Cardiac septum (tissue), 1 donor: Measurements from ENCODE around the gene GINS2. TPM values are rescaled to one million over a fixed set of nuclear protein-coding genes. Genes with fewer than 3 reads are reported as not detected.
A peak's percentile ranks its signal among the peaks of the same experiment; 100 is the strongest.

ENCODE experiments used
- DNase-seq: peaks from one replicate; pipeline ENCODE4 v3.0.0-alpha.2; 2020; ENCODE audit warnings: low spot score
- intact Hi-C: fragments of 100-400 bp; cut with DNase I; formaldehyde crosslinking; loops from one replicate; pipeline ENCODE4 v1.14.0; 2022
- total RNA-seq: library from RNA; stranded (reverse); fragmentation: NEBNext Ultra II Directional; extraction: Animal tissue kit (Norgen Biotek cat#: 25700); gene quantifications from one replicate; pipeline ENCODE4 v1.2.1, GENCODE V29; 2021
- donor health status: DM: no; HTN: no; CAD: no.

GINS2 gene
- total RNA-seq, 1 donor from 2014 or later: 0.38 TPM

DNA sequence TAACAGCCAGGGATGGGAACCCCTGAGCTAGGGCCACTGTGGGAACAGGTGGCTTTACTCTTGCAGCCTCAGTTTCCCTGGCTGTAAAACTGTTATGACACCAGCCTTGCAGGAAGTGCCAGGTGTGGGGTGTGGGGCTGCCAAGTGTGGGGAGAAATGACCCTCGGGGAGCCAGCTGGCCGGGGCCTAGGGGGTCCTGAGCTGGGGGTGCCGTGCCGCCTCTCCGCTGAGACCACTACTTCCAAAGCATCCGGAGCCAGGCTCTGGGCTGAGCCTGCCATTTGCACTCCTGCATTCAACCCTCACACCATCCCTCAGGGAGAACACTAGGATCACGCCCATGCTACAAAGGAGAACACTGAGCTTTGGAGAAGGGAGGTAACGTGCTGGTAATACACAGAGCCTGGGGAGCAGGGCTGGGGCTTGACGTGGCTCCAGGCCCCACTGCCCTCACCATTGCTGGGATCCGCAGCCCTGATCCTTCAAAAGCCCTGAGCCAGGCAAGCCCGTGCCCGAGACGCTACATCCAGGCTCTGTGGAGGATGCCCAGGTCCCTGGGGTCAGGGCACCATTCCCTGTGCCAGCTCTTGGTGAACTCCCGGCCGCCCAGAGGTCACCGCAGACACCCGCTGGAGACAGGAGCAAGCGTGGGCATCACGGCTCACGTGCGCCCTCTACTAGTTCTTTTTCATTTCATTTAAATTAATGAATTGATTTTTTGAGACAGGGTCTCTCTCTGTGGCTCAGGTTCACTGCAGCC is 28.8 kb upstream of the GINS2 start:
- intact Hi-C loops: loop anchor here (2.0 to 10.0 kb wide), 2 partner anchors 57 to 443 kb away; no protein-coding TSS in a partner anchor
- DNase-seq: peak; percentile 78

DNA sequence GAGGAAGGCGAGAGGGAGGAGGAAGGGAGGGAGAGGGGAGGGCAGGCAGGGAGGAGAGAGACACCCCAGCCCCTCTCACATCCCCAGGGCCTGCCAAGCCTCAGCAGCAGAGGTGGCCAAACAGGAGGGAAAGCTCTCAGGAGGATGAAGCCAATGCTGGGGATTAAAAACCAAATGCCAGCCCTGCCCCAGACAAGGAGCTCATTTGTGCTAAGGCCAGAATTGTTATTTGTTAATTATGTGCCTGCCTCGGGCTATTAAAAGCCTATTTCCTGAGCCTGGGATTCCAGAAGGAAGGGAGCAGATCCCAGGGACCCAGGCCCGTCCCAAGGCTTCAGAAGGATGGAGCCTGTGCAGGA is 27.9 kb upstream of the GINS2 start:
- no peak for DNase-seq
- intact Hi-C loops: loop anchor here (2.0 to 10.0 kb wide), 2 partner anchors 56 to 442 kb away; no protein-coding TSS in a partner anchor

GRCh38 chr16:85716022-85716679 is 27.4 kb upstream of the GINS2 start:
- DNase-seq: no peak
- intact Hi-C loops: loop anchor here (2.0 to 10.0 kb wide), 2 partner anchors 55 to 441 kb away; no protein-coding TSS in a partner anchor

DNA sequence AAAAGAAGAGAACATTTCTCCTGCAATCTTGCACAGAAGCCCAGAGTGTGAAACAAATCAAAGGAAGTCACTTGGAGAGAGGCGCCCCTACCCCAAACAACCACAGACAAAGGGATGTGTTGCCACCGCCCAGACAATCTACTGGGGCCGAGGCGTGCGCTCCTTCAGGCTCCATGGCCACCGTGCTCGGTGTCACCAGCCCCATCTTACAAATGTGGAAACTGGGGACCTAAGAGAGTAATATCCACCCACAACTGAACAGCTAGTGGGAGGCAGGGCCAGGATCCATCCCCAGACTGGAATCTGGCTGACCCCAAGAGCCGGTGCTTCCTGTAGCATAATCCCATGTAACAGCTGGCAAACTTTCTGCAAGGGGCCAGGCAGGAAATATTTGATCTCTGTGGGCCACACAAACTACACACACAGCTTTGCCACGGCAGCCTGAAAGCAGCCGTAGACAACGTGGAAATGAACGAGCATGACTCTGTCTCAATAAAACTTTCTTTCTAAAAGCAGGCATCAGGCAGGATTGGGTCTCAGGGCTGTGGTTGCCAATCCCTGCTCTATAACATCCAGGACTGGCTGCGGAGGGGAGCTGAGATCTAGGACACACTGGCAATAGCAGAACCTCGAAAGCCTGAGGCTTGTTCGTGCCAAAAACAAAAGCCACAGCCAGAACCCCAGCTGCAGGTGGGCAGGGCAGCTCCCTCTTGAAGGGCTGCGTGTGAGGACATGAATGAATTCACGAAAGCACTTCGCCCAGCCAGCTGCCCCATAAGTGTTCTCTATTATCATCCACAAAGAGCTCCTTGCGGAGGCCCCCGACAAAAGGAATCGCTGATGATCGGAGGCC is 26.6 kb upstream of the GINS2 start:
- no peak for DNase-seq
- intact Hi-C loops: loop anchor here (2.0 to 10.0 kb wide), 2 partner anchors 55 to 441 kb away; no protein-coding TSS in a partner anchor

- no peak for DNase-seq
- intact Hi-C loops: loop anchor here (10.0 kb wide), 1 partner anchor 438 kb away; no protein-coding TSS in a partner anchor
Measured at GRCh38 chr16:85712801-85713200, 24.0 kb upstream of the GINS2 start.

GRCh38 chr16:85711982-85712587 is 23.3 kb upstream of the GINS2 start:
- no peak for DNase-seq
- intact Hi-C loops: loop anchor here (10.0 kb wide), 1 partner anchor 437 kb away; no protein-coding TSS in a partner anchor

GRCh38 chr16:85710732-85711131 is 22.0 kb upstream of the GINS2 start:
- intact Hi-C loops: loop anchor here (10.0 kb wide), 1 partner anchor 436 kb away; no protein-coding TSS in a partner anchor
- no peak for DNase-seq

GRCh38 chr16:85709766-85710585 is 21.2 kb upstream of the GINS2 start:
- intact Hi-C loops: loop anchor here (10.0 kb wide), 1 partner anchor 435 kb away; no protein-coding TSS in a partner anchor
- no peak for DNase-seq

- no peak for DNase-seq
- intact Hi-C loops: no loop called here
Measured at GRCh38 chr16:85708338-85708737, 19.6 kb upstream of the GINS2 start.

DNA sequence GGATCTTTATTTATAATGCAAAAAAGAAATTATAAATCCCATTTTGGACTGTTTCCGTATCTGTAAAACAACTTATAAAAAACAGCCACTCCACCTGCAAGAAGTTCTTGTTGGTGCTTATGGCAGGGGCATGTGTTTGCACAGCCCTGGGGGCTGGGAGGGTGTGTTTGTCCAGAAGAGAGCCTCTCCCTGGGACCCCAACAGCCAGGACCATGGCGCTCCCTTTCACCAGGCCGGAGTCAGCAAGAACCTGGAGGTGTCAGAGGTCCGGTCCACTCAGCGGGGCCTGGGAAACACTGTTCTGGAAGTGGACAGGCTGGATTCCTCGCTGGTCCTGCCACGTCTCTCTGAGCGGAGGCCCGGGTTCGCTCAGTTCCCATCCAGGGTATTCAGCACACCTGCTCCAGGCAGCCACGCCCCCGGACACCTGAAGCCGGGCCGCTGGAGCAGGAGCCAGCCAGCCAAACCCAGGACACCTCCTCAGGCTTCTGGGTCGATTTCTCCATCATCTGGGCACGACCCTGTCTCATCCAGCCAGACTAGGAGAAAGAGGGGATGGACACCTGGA is 18.9 kb upstream of the GINS2 start:
- DNase-seq: no peak
- intact Hi-C loops: no loop called here

GRCh38 chr16:85706449-85707034 is 17.8 kb upstream of the GINS2 start:
- no peak for DNase-seq
- intact Hi-C loops: no loop called here

DNA sequence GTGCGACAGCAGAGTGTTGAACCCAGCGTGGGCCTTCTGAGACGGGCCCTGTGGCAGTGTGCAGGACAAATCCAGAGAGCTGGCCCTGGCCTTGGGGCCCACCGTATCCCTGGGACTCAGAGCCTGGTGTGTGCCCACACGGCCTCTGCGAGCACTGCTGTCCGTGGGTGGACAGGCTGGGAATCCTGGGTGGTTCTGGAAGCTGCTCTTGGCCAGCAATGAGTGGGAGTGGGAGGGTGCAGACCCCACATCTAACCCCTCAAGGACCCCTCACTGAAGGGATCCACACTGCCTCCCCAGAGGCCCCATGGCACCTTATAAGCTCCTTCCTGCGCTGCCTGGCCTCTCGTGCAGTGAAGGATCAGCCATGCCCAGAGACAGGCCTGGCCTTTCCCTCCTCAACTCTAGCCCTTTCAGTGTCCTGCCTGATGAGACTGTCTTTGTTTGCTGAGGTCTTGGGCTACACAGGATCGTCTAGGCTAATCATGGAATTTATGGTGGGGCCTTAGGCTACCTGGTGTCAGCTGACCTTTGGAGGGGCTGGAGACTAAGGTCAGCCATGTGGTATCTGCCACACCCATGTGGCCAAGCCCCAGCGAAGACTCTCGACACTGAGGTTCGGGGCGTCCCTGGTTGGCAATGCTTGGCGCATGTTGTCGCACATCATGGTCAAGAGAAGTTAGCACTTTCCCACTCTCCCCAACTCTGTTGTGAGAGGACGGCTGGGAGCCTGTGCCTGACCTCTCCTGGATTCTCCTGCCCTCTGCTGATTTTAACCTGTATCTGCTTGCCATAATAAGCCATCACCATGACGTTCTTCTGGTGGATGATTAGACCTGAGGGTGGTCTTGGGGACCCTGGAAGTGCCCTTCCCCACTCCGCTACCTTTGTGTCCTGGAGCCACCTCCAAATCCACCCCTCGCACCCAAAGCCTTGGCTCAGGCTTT is 16.4 kb upstream of the GINS2 start:
- no peak for DNase-seq
- intact Hi-C loops: no loop called here

- intact Hi-C loops: no loop called here
- DNase-seq: no peak
Measured at GRCh38 chr16:85704011-85704410, 15.3 kb upstream of the GINS2 start.

- no peak for DNase-seq
- intact Hi-C loops: no loop called here
Measured at GRCh38 chr16:85699628-85700027, 10.9 kb upstream of the GINS2 start.

DNA sequence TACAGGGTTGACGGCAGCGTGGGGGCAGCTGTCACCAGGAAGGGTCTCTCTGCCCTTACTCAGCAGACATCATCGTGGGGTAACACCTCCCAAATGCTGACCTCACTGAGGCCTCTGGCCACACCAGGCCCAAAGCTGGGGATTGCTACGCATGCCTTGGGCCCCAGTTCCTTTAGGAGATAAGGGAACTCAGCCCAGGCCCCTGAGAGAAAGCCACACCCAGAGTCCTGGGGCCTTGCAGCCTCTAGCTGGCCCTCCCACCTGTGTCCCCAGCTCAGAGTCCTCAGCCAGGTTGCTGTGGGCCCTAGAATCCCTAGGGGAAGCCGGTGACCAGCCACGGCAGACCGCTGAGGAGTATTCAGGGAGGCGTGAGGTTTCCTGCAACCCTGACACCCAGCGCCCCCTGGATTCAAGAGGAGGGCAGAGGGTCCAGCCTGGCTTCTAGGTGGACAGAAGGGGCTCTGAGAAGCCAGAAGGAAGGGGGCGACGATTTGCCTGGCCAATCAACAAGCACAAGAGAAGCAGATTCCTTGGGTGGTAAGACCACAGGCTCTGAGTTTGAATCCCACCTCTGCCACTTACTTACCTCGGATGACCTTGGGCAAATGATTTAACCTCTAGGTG is 10.3 kb upstream of the GINS2 start:
- no peak for DNase-seq
- intact Hi-C loops: no loop called here

GRCh38 chr16:85698459-85698891 is 9.7 kb upstream of the GINS2 start:
- DNase-seq: no peak
- intact Hi-C loops: no loop called here
